Esophagus muscularis mucosa (tissue), 4 donors: ENCODE measurements around the gene CCDC158. TPM values are rescaled to one million over a fixed set of nuclear protein-coding genes. Genes with fewer than 3 reads are reported as not detected.

Experiments used
- DNase-seq: peaks from one replicate; pipeline ENCODE4 v3.0.0-alpha.2; 2017; ENCODE audit errors: extremely low spot score
- H3K27ac ChIP-seq, 4 donors: fragments of 200-600 bp; sonication (generic); replicated peaks in 1 of 4; 1 replicate in 3 of 4; 2 replicates in 1 of 4; pipeline ENCODE4 v1.5.1; 2016 to 2019; ENCODE audit warnings: mild to moderate bottlenecking in 1 of 4
- H3K27me3 ChIP-seq, 4 donors: fragments of 200-600 bp; sonication (generic); one replicate each; pipeline versions ENCODE4 v1.5.1 to v1.6.0; 2016 to 2019
- H3K36me3 ChIP-seq, 4 donors: fragments of 200-600 bp; sonication (generic); one replicate each; pipeline ENCODE4 v1.5.1; 2016 to 2019
- H3K4me1 ChIP-seq, 4 donors: fragments of 200-600 bp; sonication (generic); one replicate each; pipeline ENCODE4 v1.5.1; 2016 to 2019
- H3K4me3 ChIP-seq, 4 donors: fragments of 200-600 bp; sonication (generic); 1 replicate in 2 of 4; 2 replicates in 2 of 4; pipeline ENCODE4 v1.5.1; 2016 to 2019; ENCODE audit warnings: mild to moderate bottlenecking in 4 of 4, moderate library complexity in 1 of 4
- H3K9me3 ChIP-seq, 4 donors: fragments of 200-600 bp; sonication (generic); 1 replicate in 3 of 4; 2 replicates in 1 of 4; pipeline ENCODE4 v1.5.1; 2016 to 2019
- EP300 ChIP-seq: sonication (generic); formaldehyde crosslinking; IDR thresholded peaks from one replicate; pipeline ENCODE4 v1.6.1; 2017; ENCODE audit warnings: antibody characterized with exemption
- POLR2A ChIP-seq: fragments of 450-650 bp; IDR thresholded peaks from one replicate; pipeline ENCODE4 v1.6.1; 2017; ENCODE audit warnings: antibody characterized with exemption, moderate library complexity, mild to moderate bottlenecking, low read depth
- POLR2AphosphoS5 ChIP-seq, 2 donors: sonication (generic); formaldehyde crosslinking; IDR thresholded peaks; one replicate each; pipeline ENCODE4 v1.6.1; 2017; ENCODE audit warnings: antibody characterized with exemption in 2 of 2
- WGBS: methylation state at CpG from one replicate; pipeline ENCODE4 v1.1.5; 2018; 5-methylcytosine and 5-hydroxymethylcytosine counted together
- intact Hi-C: fragments of 100-400 bp; cut with DNase I; formaldehyde crosslinking; loops from one replicate; pipeline ENCODE4 v1.15.1; 2023
- total RNA-seq, 4 donors: library from RNA; depleted of rRNA; stranded (reverse); fragments of >200 nt; gene quantifications; one replicate each; pipeline versions ENCODE4 v1.1.0 to v1.2.1, GENCODE V29; 2016
- TF ChIP-seq, protein P1 (sequence below), 3 experiments: fragments of 200-600 bp in 2 of 3; fragments of 450-650 bp in 1 of 3; sonication (generic) in 2 of 3; IDR thresholded peaks; one replicate each; pipeline ENCODE4 v1.5.1; 2017 to 2019; ENCODE audit warnings: antibody characterized with exemption in 3 of 3, mild to moderate bottlenecking in 2 of 3, moderate library complexity in 1 of 3

CCDC158 gene
- total RNA-seq, result 1 to 10 TPM in 3 of 4 donors, under 1 TPM in 1; 0.66 to 1.8 (median 1.3) TPM

DNA sequence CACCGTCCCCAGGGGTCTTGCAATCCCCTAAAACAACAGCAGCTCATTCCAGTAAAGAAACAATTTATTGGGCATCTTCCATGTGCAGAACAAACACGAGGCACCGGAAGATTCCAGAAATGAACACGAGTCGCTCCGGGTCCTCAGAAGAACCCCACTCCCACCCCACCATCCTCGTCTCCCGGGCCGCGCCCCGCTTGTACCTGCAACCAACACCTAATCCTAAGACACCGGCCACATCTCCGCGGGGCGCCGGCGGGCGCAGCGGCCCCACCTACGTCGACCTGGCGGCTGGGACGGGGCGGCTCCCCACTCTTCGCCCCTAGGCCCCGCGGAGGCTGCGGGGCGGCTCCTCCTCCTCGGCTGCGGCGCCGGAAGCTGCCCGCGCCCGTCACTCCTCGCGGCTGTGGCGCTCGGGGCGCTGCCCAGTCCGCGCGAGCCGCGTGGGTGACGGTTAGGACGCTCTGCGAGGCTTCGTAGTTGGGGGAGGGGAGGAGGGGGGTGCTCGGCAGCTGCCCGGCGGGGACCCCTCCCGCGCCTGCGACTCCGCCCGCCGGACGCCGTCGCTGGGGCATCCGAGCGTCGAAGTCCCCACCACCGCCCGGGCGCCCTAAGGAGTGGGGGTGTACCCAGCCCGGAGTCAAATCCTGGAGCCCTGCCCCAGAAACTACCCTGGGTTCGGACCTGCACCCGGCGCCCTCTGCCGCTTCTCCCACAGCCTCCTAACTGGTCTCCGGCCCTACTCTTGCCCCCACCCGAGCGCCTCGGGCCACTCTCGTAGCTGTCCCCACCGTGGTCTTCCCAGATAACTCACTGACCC lies at the start of gene CCDC158:
Gene CCDC158 (minus strand): TSS at position 380 of the 820 bp plus-strand sequence. CDS start 17,934 bp downstream, outside the sequence.
- H3K9me3 ChIP-seq, result no peaks in the 10 kb centered on the region
- H3K4me3 ChIP-seq, result peak within 1 kb of the TSS; percentile 68 to 78 (median 68)
- H3K36me3 ChIP-seq, result no peaks in the 10 kb centered on the region
- peaks cover 0 to 9% (median 0%) of the 10 kb centered on the region in 4 donors for H3K27me3 ChIP-seq
- TF ChIP-seq POLR2AphosphoS5 (IDR thresholded peaks at IDR 0.05), result peak in 1 of 2 donors; percentile 25
- no peak for TF ChIP-seq EP300
- TF ChIP-seq, protein P1, sequence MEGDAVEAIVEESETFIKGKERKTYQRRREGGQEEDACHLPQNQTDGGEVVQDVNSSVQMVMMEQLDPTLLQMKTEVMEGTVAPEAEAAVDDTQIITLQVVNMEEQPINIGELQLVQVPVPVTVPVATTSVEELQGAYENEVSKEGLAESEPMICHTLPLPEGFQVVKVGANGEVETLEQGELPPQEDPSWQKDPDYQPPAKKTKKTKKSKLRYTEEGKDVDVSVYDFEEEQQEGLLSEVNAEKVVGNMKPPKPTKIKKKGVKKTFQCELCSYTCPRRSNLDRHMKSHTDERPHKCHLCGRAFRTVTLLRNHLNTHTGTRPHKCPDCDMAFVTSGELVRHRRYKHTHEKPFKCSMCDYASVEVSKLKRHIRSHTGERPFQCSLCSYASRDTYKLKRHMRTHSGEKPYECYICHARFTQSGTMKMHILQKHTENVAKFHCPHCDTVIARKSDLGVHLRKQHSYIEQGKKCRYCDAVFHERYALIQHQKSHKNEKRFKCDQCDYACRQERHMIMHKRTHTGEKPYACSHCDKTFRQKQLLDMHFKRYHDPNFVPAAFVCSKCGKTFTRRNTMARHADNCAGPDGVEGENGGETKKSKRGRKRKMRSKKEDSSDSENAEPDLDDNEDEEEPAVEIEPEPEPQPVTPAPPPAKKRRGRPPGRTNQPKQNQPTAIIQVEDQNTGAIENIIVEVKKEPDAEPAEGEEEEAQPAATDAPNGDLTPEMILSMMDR (IDR thresholded peaks at IDR 0.05), result no peak
- no peak for TF ChIP-seq POLR2A
- peaks cover 0 to 22% (median 19%) of the 10 kb centered on the region in 4 donors for H3K4me1 ChIP-seq
- DNase-seq, result no peak
- WGBS, result 32% methylated on average over 10 of the region's 79 CpGs
- intact Hi-C loops, result loop anchor here (5.0 to 10.0 kb wide), 2 partner anchors 114 to 784 kb away; partner anchors contain the start of gene STBD1
- peak within 1 kb of the TSS; percentile 51 to 71 (median 59) for H3K27ac ChIP-seq

DNA sequence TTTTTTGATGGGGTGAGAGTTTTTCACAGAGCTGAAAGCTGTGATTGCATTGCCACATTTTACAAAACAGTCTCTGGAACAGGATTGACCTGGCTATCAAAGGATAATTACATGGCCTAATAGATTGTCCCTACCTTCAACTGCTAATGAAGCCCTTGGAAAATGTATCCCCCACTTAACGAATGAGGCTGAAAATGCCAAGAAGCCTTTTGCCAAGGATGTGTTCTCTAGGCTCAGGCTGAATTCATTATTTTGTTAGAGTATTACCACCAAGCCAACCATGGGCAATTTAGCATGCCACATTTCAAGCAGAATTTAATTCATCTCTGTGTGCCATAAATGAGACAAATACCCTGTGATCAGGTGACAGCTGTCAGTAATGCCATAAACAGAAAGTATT lies 49.6 kb upstream of the CCDC158 start:
- intact Hi-C loops, result no loop called here
- H3K4me1 ChIP-seq, result peaks cover 0 to 10% (median under 1%) of the 10 kb centered on the region in 4 donors
- no peaks in the 10 kb centered on the region for H3K27me3 ChIP-seq
- no peaks in the 10 kb centered on the region for H3K36me3 ChIP-seq
- no peak for DNase-seq
- WGBS, result 78% methylated on average over 1 of the region's 1 CpG
- H3K4me3 ChIP-seq, result no peak overlapping the region
- H3K27ac ChIP-seq, result no peak overlapping the region
- no peaks in the 10 kb centered on the region for H3K9me3 ChIP-seq
- no peak for TF ChIP-seq EP300
- TF ChIP-seq, protein P1 (IDR thresholded peaks at IDR 0.05), result no peak
- TF ChIP-seq POLR2A, result no peak
- no peak for TF ChIP-seq POLR2AphosphoS5 (IDR thresholded peaks at IDR 0.05)

DNA sequence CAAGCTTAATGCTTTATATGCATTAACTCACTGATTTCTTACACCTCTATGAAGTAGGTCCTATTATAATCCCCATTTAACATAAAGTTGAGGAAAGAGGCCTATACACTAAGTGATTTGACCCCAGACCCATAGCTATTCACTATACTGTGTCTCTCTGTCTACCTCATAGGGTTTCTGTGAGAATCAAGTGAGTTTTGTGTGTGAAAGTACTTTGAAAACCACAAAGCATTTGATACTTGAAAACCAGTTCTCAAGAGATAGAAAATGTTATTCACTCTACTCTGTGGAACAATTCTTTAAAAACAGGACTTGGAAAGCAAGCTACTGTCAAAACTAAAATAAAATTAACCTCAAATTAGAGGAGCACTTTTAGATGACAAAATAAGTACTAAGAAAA lies 49.1 kb upstream of the CCDC158 start:
- Histone ChIP-seq H3K9me3 (no peaks in the 10 kb centered on the region), H3K27ac (no peak overlapping the region), H3K4me1 (peaks cover 0 to 5% (median 0%) of the 10 kb centered on the region in 4 donors), H3K4me3 (no peak overlapping the region), H3K36me3 (no peaks in the 10 kb centered on the region), H3K27me3 (no peaks in the 10 kb centered on the region)
- no peak for DNase-seq
- TF ChIP-seq, protein P1 (IDR thresholded peaks at IDR 0.05), result no peak
- no peak for TF ChIP-seq POLR2A
- TF ChIP-seq EP300, result no peak
- no peak for TF ChIP-seq POLR2AphosphoS5 (IDR thresholded peaks at IDR 0.05)
- intact Hi-C loops, result no loop called here

DNA sequence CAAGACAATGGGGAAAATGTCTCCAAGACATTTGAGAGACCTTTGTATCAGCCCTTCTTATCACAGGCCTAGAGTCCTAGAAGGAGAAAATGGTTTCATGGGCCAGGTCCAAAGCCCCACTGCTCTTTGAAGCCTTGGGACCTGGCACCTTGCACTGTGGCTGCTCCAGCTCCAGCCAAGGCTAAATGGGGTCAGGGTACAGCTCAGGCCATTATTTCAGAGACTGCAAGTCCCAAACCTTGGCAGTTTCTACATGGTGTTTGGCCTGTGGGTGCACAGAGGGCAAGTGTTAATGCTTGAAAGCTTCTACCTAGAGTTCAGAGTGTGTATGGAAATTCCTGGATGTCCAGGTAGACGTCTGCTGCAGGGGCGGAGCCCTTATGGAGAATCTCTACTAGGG lies 42.6 kb upstream of the CCDC158 start:
- H3K4me1 ChIP-seq, result peaks cover 7 to 18% (median 10%) of the 10 kb centered on the region in 4 donors
- TF ChIP-seq, protein P1 (IDR thresholded peaks at IDR 0.05), result no peak
- no peak for TF ChIP-seq POLR2AphosphoS5 (IDR thresholded peaks at IDR 0.05)
- no peak for TF ChIP-seq POLR2A
- TF ChIP-seq EP300, result no peak
- no peak overlapping the region for H3K27ac ChIP-seq
- no peaks in the 10 kb centered on the region for H3K36me3 ChIP-seq
- H3K9me3 ChIP-seq, result peaks cover 0 to 12% (median 3%) of the 10 kb centered on the region in 4 donors
- no peak overlapping the region for H3K4me3 ChIP-seq
- no peak for DNase-seq
- intact Hi-C loops, result no loop called here
- whole genome bisulfite sequencing, result 81% methylated on average over 2 of the region's 2 CpGs
- no peaks in the 10 kb centered on the region for H3K27me3 ChIP-seq
